ENCODE data around the gene SYNGAP1.
A peak's percentile ranks its signal among the peaks of the same experiment; 100 is the strongest.
"Not testable (repeated sequence)": the region's sequence is repeated elsewhere in the genome, so short reads cannot be mapped to it uniquely, and the experiment has no call there.

SYNGAP1 gene

DNA sequence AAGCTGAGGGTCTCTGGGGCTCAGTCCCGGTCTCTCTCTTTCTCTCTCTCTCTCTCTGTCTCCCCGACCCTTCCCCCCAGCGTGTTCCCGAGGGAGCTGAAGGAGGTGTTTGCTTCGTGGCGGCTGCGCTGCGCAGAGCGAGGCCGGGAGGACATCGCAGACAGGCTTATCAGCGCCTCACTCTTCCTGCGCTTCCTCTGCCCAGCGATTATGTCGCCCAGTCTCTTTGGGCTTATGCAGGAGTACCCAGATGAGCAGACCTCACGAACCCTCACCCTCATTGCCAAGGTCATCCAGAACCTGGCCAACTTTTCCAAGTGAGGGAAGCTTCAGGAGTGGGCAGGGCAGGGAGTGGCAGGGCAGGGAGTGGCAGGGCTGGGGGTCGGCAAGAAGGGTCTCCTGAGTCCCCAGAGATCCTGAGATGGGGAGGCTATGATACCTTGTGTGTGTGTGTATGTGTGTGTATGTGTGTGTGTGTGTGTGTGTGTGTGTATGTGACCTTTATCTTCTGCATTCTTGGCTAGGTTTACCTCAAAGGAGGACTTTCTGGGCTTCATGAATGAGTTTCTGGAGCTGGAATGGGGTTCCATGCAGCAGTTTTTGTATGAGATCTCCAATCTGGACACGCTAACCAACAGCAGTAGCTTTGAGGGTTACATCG is 20.9 kb downstream of the SYNGAP1 start:
- DNase-seq = no peak

DNA sequence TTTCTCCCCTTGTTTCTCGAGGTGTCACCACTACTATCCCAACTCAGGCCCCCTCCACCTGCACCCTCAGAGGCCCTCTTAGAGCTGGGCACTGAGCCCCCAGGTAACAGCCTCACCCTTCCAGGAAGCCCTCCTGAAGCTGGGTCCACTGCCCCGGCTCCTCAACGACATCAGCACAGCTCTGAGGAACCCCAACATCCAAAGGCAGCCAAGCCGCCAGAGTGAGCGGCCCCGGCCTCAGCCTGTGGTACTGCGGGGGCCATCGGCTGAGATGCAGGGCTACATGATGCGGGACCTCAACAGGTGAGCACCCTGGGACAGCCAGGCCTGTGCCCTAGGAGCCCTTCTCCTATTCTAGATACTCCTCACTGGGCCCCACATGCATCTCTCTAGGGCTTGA is 21.6 kb downstream of the SYNGAP1 start:
- DNase-seq = no peak

DNA sequence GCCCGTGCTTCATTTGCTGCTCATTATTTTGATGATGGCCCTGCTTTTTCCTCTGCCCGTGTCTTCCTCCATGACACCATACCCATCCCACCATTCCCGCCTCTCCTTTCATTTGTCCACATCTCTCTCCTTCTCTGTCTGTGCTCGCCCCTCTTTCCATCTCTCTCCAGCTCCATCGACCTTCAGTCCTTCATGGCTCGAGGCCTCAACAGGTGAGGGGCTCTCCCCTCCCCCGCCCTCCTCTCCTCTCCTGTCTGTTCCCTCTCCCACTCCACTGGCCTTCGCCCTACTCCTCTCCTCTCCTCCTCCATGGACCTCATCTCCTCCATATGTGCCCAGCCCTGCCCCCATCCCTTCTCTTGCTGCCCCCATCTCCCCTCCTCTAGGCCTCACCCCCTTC is 22.4 kb downstream of the SYNGAP1 start:
- DNase-seq = no peak

DNA sequence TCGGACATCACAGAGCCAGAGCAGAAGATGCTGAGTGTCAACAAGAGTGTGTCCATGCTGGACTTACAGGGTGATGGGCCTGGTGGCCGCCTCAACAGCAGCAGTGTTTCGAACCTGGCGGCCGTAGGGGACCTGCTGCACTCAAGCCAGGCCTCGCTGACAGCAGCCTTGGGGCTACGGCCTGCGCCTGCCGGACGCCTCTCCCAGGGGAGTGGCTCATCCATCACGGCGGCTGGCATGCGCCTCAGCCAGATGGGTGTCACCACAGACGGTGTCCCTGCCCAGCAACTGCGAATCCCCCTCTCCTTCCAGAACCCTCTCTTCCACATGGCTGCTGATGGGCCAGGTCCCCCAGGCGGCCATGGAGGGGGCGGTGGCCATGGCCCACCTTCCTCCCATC is 23.2 kb downstream of the SYNGAP1 start:
- DNase-seq = no peak

DNA sequence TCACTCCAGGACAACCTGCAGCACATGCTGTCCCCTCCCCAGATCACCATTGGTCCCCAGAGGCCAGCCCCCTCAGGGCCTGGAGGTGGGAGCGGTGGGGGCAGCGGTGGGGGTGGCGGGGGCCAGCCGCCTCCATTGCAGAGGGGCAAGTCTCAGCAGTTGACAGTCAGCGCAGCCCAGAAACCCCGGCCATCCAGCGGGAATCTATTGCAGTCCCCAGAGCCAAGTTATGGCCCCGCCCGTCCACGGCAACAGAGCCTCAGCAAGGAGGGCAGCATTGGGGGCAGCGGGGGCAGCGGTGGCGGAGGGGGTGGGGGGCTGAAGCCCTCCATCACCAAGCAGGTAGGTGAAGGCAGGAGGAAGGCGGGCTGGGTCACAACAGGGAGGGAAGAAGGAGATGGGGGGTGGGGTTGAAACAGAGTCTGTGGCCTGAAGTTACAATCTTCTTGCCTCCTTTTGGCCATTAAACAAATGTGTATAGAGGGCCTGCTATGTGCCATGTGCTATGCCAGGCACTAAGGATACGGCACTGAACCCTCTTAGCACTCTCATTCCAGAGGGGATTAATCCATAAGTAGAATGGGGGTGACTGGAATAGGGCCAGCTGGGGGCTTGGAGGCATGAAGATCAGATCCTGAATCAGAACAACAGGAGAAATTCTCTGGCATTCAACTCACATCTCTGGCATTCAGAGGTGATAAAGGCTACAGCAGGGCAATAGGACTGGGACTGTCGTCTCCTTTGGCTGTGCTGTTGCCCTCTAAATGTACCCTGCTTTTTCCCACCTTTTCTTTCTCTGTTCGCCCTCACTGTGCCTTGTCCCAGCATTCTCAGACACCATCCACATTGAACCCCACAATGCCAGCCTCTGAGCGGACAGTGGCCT is 24.0 kb downstream of the SYNGAP1 start:
- DNase-seq = no peak

DNA sequence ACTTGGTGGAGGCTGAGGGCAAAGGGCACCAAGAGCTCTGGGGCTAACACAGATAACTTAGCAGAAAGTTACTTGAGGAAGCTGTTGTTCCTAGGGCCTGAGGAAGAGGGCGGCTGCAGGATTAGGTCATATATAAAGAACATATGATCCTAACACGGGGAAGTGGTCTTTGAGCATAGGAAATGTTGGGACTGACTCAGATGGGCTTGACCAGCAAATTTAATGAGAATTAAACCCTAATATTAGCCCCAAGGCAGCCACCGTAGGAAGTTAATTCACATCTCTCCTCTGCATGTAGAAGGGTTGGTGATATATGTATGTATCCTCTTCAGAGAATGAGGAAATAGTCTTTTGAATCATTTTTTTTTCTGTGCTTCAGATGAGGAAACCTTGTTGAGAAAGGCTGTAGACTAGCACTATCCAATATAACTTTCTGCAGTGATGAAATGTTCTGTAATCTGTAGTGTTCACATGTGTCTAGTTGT is 25.3 kb downstream of the SYNGAP1 start:
- DNase-seq = no peak

DNA sequence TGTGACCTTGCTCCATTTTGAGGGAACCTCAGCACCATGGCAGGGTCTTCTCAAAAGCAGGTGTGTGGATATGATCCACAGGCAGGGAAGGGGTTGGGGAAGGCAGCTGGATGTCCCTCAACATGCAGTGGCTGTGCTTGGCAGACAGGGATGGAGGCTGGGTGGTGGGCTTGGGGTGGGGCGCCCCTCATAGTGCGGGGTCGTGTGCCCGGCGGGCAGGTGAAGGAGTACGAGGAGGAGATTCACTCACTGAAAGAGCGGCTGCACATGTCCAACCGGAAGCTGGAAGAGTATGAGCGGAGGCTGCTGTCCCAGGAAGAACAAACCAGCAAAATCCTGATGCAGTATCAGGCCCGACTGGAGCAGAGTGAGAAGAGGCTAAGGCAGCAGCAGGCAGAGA is 26.5 kb downstream of the SYNGAP1 start:
- DNase-seq = no peak

DNA sequence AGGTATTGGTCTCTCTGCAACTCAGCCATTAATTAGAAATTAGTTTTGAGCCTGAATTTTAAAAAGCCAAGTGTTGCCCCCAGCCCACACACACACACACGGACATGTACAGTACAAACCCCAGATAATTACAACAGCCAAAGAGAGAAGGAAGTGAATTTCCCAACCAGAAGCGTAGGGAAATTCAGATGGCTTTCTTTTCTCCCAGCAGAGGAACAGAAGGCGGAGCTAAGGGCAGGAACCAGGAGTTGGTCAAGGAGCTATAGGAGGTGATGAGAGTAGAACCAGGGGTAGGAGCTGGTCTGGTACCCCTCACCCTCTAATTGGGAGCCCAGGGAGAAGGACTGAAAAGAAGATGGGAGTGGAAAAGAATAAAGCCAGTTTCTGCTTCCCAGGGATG is 30.6 kb downstream of the SYNGAP1 start:
- DNase-seq = no peak

DNA sequence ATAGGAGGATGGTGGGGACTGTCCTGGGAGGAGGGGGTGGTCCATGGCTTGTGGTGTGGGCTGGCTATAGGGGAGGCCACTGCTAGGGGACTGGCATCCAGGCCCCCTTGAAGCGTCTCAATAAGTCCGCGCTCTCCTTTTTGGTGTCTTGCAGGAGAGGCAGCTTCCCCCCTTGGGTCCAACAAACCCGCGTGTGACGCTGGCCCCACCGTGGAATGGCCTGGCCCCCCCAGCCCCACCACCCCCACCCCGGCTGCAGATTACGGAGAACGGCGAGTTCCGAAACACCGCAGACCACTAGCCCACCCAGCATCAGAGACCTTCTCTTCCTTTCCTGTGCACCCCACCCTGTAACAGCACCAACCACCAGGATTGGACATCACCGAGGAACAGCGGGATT is 31.7 kb downstream of the SYNGAP1 start:
- DNase-seq = no peak

DNA sequence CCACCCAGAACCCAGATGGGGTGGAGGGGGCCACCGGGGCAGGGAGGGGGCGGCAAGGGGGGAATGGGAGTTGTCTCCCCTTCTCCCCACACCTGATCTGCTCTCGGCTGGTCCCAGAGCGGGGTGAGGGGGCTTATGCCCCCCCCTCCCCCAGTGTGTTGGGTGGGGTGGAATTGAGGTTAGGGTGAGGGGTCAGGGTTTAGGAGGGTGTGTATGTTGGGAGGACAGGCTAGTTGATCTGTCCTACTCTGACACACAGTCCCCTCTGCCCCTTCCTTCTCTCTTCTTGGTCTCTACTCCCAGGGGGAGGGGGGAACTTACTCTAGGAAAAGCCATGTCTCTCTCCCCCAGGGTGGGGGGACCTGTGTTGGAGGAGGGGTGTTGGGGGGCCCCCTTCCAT is 32.6 kb downstream of the SYNGAP1 start:
- no peak for DNase-seq

DNA sequence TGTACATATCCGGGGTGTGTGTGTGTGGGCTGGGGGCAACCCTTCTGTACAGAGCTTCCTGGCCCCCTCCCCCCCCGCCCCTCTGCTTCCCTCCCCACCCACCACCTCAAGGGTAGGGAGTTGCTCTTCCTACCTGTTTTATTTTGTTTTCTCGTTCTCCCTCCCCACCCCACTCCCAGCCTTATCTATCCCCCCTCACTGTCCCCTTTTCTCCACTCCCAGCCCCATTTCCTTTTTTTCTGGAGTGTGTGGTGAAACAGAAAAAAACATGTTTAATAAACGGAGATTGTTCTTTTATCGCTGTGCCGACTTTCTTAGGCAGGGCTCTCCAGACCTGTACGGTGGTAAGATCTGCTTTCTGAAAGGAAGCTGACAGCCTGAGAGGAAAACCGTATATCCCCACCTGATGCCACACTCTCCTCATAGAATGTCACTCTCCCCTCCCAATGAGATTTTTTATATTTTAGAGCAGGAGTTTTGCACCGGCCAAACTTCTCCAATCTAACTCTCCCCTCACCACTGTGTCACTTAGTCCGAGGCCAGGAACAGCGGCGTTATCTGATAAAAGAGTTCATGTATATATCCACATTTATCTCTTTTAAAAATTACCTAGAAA is 33.6 kb downstream of the SYNGAP1 start:
- no peak for DNase-seq

DNA sequence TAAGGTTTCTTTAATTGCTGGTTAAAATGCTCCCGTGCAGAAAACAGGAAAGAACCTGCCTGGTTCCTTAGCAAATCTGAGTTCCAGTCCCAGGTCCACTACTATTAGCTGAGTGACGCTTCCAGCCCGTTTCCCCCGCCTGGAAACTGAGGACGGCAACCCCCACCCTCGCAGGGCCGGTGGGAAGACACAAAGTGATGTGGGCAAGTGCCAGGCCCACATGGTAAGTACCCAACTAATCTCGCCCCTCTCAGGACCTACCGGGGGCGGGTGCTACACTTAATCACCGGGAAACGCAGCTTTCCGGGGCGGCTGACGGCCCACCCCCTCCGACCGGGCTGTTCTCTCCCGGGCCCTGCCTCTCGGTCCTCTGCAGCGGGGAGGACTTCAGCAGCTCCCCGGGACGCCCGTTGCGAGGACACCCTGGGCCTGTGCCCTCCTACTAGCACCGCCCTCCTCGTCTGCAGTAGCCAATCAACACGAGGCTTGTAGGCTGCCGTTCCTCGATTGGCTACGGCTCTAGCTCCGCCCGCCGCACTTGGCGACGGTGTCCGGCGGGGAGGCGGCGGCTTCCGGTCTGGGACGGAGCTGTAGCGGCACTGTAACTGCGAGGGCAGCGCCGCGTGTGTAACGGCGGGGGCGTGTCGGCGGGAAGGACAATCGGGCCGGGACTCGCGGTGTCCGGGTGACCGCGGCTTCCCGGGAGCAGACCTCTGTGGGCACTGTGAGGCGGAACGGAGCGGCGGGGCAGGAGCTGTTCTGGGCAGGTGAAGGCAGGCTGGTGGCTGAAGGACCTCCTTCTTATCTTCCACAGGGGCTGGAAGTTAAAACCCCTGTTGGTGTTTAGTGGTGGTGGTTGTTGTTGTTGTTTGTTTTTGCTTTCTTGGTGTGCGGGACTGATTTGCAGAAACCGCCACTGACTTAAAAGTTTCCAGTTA is 34.4 kb downstream of the SYNGAP1 start, which contains the start of gene ZBTB9:
TSS of gene ZBTB9 (plus strand) at position 568 of the 938 bp plus-strand sequence. CDS start 525 bp downstream, outside the sequence.
- peak; percentile 93 for DNase-seq

DNA sequence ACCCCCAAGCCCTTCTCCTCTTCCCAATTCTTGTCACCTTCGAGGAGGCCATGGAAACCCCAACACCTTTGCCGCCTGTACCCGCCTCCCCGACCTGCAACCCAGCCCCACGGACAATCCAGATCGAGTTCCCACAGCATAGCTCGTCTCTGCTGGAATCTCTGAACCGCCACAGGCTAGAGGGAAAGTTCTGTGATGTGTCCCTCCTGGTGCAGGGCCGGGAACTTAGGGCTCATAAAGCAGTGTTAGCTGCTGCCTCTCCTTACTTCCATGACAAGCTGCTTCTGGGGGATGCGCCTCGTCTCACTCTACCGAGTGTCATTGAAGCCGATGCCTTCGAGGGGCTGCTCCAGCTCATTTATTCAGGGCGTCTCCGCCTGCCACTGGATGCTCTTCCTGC is 35.2 kb downstream of the SYNGAP1 start:
- DNase-seq = no peak

DNA sequence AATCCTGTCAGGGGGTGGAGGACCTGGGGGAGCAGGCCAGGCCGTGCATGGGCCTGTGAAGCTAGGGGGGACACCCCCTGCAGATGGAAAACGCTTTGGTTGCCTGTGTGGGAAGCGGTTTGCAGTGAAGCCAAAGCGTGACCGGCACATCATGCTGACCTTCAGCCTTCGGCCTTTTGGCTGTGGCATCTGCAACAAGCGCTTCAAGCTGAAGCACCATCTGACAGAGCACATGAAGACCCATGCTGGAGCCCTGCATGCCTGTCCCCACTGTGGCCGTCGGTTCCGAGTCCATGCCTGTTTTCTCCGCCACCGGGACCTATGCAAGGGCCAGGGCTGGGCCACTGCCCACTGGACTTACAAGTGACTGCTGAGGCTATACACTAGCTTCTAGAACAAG is 36.3 kb downstream of the SYNGAP1 start:
- DNase-seq = no peak

DNA sequence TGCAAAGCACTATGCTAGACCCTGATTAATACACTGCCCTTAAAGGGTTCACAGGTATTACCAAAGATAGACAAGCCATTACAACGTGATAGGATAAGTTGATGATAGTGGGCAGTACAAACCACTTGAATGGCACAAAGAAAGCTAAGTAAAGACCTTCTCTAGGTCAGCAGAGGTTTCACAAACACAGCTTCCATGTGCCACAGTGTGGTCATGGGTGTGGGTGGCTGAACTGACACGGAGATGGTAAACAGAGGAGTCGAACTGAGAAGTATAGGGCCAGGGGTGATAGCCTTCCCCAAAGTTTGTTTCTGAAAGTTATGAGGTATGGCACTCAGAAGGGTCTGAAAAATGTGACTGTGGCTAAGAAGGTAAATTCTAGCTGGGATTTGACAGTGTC is 38.8 kb downstream of the SYNGAP1 start:
- DNase-seq = no peak

DNA sequence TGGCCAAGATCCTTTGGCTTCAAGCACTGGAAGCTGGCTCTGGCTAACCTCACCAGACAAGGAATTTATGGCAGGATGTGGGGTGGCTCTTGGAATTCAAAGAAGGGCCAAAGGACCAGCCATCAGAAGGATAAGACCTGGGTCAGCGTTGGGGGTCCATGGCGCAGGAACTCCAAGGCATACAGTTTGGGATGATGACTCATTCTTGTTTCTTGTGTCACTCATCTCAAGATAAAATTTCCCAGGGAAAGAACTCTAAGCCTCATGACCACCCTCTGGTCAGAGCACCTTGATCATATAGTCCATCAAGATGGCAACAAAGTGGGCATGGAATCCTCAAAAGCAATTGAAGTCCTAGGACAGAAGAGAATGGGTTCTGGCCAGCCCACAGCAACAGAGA is 39.4 kb downstream of the SYNGAP1 start:
- DNase-seq = no peak

DNA sequence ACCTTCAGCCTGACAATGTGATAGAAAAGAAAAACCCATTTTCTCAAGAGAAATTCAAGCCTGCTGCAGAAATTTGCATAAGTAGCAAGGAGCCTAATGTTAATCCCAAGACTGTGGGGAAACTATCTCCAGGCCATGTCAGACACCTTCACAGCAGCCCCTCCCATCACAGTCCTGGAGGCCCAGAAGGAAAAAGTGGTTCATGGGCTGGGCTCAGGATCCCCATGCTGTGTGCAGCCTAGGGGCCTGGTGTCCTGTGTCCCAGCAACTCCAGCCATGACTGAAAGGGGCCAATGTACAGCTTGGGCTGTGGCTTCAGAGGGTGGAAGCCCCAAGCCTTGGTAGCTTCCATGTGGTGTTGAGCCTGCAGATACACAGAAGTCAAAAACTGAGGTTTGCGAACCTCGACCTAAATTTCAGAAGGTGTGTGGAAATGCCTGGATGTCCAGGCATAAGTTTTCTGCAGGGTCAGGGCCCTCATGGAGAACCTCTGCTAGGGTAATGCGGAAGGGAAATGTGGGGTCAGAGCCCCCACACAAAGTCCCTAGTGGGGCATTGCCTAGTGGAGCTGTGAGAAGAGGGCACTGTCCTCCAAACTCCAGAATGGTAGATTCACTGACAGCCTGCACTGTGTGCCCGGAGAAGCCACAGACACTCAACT is 46.3 kb downstream of the SYNGAP1 start:
- no peak for DNase-seq

DNA sequence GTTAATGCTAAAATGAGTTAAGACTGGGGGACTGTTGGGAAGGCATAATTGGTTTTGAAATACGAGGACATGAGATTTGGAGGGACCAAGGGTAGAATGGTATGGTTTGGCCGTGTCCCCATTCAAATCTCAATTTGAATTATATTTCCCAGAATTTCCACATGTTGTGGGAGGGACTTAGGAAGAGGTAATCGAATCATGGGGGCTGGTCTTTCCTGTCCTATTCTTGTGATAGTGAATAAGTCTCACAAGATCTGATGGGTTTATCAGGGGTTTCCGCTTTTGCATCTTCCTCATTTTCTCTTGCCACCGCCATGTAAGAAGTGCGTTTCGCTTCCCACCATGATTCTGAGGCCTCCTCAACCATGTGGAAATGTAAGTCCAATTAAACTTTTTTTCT is 47.2 kb downstream of the SYNGAP1 start:
- no peak for DNase-seq

DNA sequence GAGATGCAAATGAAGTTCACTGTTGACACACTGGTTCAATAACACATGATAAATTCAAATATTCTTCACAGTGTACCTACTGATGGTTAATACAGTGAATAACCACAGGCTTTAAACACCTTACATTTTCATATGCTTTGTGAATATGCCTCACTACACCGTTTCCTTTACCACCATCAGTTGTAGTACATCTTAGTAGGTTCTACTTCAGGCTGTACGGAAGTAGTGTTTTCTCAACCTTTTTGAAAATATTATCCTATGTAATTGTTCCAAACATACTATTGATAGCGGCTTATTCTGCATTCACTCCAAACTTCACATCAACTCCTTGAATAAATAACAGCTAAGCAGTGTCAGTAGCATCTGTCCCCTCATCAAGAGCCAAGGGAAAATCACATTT is 49.8 kb downstream of the SYNGAP1 start:
- no peak for DNase-seq

DNA sequence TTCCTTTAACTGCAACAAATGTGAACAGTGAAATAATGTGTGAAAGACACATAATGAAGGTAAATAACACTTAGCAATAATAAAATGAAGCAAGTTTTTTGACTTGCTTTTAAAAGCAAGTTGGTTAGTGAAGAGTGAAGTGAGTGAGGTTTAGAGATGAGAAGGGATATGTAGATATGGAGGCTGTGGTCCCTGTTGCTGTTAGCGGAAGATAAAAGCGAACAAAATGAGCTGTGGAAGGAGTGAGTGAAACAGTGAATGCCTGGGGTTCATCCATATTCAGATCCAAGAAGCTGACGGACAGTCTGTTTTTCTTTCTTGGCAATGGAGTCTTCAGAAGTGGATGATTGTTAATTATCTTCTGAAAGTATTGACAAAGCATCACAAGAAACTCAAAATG is 58.0 kb downstream of the SYNGAP1 start:
- no peak for DNase-seq

DNA sequence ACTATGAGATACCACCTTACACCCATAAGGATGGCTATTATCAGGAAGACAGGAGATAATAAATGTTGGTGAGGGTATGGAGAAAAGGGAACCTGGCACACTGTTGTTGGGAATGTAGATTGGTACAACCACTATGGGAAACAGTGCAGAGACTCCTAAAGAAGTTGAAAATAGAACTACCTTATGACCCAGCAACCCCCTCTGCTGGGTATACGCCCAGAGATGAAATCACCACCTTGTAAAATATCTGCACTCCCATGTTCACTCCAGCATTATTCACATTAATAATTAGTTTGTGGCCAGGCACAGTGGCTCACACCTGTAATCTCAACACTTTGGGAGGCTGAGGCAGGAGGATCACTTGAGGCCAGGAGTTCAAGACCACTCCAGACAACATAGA is 61.3 kb downstream of the SYNGAP1 start:
- no peak for DNase-seq

DNA sequence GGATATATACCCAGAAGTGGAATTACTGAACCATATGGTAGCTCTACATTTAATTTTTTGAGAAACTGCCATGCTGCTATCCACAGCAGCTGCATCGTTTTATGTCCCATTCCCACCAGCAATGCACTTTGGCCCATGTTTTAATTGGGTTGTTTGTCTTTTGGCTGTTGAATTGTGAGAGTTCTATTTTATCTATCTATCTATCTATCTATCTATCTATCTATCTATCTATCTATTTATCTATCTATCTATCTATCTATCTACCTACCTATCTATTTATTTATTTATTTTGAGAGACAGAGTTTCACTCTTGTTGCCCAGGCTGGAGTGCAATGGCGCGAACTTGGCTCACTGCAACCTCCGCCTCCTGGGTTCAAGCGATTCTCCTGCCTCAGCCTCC is 62.8 kb downstream of the SYNGAP1 start:
- DNase-seq = not testable (repeated sequence)

All from DMS79 treated with DMSO at 0.1 percent for 48 hours (cell line).